ENCODE data around the gene SRD5A1. TPM values are rescaled to one million over a fixed set of nuclear protein-coding genes. Genes with fewer than 3 reads are reported as not detected.
"Not testable (repeated sequence)": the region's sequence is repeated elsewhere in the genome, so short reads cannot be mapped to it uniquely, and the experiment has no call there.

Gene SRD5A1
- total RNA-seq, 4 donors from 2014 or later, result 3.0 to 7.5 (median 5.0) TPM

DNA sequence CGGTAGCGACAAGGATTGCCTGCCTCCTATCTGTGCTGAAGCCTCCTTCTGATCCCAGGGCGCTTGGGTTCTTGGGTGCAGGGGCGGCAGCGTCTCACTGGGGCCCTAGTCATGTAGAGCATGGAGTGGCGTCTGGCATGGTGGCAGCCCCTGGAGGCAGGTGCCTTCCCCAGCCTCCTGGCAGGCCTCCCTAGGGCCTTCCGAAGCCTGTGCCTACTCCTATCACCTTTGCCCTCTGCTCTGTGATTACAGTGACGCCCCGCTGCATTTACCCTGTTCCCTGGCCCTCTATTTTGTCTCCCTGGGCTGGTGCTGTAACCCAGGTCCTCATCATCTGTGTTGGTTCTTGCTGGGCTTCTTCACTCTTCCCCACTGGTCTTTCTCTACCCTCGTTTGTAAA is 3.8 kb downstream of the SRD5A1 start:
- Histone ChIP-seq H3K27ac (no peak overlapping the region), H3K4me1 (peaks cover 2 to 7% of the 10 kb centered on the region in 2 donors), H3K27me3 (no peaks in the 10 kb centered on the region), H3K4me3 (replicated peaks in 1 of 3) (no peak overlapping the region), H3K36me3 (no peaks in the 10 kb centered on the region), H3K9me3 (no peaks in the 10 kb centered on the region)
- no peak for DNase-seq
- intact Hi-C loops (cut with DNase I), result loop anchor here (10.0 kb wide), 1 partner anchor 108 kb away; no protein-coding TSS in a partner anchor
- TF ChIP-seq, protein P1, sequence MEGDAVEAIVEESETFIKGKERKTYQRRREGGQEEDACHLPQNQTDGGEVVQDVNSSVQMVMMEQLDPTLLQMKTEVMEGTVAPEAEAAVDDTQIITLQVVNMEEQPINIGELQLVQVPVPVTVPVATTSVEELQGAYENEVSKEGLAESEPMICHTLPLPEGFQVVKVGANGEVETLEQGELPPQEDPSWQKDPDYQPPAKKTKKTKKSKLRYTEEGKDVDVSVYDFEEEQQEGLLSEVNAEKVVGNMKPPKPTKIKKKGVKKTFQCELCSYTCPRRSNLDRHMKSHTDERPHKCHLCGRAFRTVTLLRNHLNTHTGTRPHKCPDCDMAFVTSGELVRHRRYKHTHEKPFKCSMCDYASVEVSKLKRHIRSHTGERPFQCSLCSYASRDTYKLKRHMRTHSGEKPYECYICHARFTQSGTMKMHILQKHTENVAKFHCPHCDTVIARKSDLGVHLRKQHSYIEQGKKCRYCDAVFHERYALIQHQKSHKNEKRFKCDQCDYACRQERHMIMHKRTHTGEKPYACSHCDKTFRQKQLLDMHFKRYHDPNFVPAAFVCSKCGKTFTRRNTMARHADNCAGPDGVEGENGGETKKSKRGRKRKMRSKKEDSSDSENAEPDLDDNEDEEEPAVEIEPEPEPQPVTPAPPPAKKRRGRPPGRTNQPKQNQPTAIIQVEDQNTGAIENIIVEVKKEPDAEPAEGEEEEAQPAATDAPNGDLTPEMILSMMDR (IDR thresholded peaks at IDR 0.05), result no peak
- TF ChIP-seq POLR2A (IDR thresholded peaks at IDR 0.05), result no peak
- WGBS, 2 donors, result 88% methylated on average over 8 to 10 of the region's 10 CpGs

DNA sequence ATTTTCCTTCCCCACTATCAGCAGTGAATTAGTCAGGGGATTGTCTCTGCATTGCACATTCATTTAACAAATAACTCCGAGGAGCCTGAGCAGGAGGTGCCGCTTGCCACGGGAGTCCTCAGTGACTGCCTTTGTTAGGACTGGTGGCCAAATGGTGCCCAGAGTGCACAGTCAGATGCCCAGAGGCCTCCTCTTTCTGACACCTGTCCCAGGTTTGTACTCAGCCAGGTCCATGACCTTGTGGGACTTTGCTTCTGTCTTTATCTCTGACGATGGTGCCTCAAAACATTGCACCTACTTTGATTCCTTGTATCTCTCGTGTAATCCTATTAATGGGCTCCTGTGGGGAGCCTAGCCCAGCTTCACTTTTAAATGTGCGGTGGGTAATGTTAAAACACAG is 4.3 kb downstream of the SRD5A1 start:
- no peaks in the 10 kb centered on the region for H3K27me3 ChIP-seq
- WGBS, 2 donors, result 80 to 90% methylated on average over 6 of the region's 6 CpGs
- H3K27ac ChIP-seq, result no peak overlapping the region
- no peak overlapping the region for H3K4me3 ChIP-seq (replicated peaks in 1 of 3)
- H3K36me3 ChIP-seq, result no peaks in the 10 kb centered on the region
- peaks cover 0 to 7% of the 10 kb centered on the region in 2 donors for H3K4me1 ChIP-seq
- intact Hi-C loops (cut with DNase I), result loop anchor here (10.0 kb wide), 1 partner anchor 107 kb away; no protein-coding TSS in a partner anchor
- no peak for DNase-seq
- H3K9me3 ChIP-seq, result no peaks in the 10 kb centered on the region
- TF ChIP-seq, protein P1 (IDR thresholded peaks at IDR 0.05), result no peak
- TF ChIP-seq POLR2A (IDR thresholded peaks at IDR 0.05), result no peak

DNA sequence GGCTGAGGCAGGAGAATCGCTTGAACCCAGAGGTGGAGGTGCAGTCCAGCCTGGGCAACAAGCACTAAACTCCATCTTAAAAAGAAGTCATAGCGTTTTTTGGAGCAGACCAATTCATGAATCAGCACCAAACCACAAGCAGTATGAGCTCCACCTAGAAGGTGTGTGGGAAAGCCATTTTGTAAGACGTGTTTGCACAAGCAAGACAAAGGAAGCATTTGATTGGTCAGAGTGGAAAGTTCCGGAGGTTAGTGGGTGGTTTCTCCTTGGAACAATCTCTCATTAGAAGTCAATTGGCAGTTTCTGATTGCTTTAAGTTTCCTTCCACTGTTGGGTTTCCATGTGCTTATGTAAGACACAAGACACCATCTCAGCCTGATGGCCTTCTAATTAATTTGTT is 5.0 kb downstream of the SRD5A1 start:
- intact Hi-C loops (cut with DNase I), result loop anchor here (10.0 kb wide), 1 partner anchor 107 kb away; no protein-coding TSS in a partner anchor
- 69 to 74% methylated on average over 4 of the region's 4 CpGs for WGBS, 2 donors
- no peak for DNase-seq

DNA sequence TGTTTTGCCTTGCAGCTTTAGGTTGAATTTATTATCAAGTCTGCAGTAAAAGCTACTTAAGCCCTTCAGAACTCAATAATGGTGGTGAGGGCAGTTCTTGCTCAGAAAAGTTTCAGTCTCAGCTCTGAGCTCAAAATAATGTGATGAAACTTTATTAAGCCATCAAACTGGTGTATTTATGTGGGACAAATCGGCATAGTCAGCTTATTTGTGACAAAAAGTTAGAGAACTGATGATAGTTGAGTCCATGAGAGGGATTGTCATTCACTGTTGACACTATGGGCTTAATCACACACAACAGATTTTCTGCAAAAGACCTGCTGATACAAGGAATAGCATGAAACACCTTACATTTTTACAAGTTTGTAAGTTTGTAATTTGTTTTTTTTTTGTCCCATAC is 9.4 kb downstream of the SRD5A1 start:
- TF ChIP-seq, protein P1 (IDR thresholded peaks at IDR 0.05), result no peak
- no peak for TF ChIP-seq POLR2A (IDR thresholded peaks at IDR 0.05)
- intact Hi-C loops (cut with DNase I), result no loop called here
- no peak overlapping the region for H3K4me3 ChIP-seq (replicated peaks in 1 of 3)

More for the DNA sequence above, 5.0 kb downstream of the SRD5A1 start:
- Histone ChIP-seq H3K36me3 (no peaks in the 10 kb centered on the region), H3K9me3 (no peaks in the 10 kb centered on the region), H3K4me3 (replicated peaks in 1 of 3) (no peak overlapping the region), H3K27ac (no peak overlapping the region), H3K27me3 (no peaks in the 10 kb centered on the region), H3K4me1 (peaks cover 0 to 7% of the 10 kb centered on the region in 2 donors)
- TF ChIP-seq, protein P1 (IDR thresholded peaks at IDR 0.05), result no peak
- TF ChIP-seq POLR2A (IDR thresholded peaks at IDR 0.05), result no peak

DNA sequence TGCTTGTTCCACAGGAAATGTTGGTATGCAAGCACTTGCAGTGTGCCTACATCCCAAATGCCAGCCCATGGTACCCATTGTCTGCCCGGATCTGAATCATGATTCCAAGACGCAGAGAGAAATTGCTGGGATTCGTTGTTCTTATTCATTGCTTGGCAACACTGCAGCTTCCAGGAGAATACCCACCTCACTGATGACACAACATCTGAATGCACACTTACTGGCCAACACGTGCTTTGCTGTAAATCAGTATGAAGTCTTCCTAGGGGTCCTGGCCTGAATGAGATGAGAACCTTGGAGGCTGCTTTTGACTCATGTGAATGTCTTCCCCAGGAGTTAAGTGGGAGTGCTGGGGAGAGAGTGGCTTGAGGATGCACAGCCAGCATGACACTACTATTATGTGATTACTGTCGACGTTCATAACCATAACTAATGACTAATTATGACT is 11.6 kb downstream of the SRD5A1 start:
- Histone ChIP-seq H3K36me3 (no peaks in the 10 kb centered on the region), H3K27me3 (no peaks in the 10 kb centered on the region), H3K27ac (no peak overlapping the region), H3K9me3 (no peaks in the 10 kb centered on the region), H3K4me1 (no peaks in the 10 kb centered on the region), H3K4me3 (replicated peaks in 1 of 3) (no peak overlapping the region)
- TF ChIP-seq, protein P1 (IDR thresholded peaks at IDR 0.05), result no peak
- no peak for TF ChIP-seq POLR2A (IDR thresholded peaks at IDR 0.05)
- intact Hi-C loops (cut with DNase I), result no loop called here
- DNase-seq, result no peak
- 95 to 96% methylated on average over 6 of the region's 6 CpGs for whole genome bisulfite sequencing, 2 donors

More for the DNA sequence above, 9.4 kb downstream of the SRD5A1 start:
- H3K27me3 ChIP-seq, result no peaks in the 10 kb centered on the region
- WGBS, 2 donors, result 82 to 88% methylated on average over 1 of the region's 1 CpG
- no peak overlapping the region for H3K27ac ChIP-seq
- DNase-seq, result no peak
- H3K9me3 ChIP-seq, result no peaks in the 10 kb centered on the region
- no peaks in the 10 kb centered on the region for H3K36me3 ChIP-seq
- no peaks in the 10 kb centered on the region for H3K4me1 ChIP-seq

DNA sequence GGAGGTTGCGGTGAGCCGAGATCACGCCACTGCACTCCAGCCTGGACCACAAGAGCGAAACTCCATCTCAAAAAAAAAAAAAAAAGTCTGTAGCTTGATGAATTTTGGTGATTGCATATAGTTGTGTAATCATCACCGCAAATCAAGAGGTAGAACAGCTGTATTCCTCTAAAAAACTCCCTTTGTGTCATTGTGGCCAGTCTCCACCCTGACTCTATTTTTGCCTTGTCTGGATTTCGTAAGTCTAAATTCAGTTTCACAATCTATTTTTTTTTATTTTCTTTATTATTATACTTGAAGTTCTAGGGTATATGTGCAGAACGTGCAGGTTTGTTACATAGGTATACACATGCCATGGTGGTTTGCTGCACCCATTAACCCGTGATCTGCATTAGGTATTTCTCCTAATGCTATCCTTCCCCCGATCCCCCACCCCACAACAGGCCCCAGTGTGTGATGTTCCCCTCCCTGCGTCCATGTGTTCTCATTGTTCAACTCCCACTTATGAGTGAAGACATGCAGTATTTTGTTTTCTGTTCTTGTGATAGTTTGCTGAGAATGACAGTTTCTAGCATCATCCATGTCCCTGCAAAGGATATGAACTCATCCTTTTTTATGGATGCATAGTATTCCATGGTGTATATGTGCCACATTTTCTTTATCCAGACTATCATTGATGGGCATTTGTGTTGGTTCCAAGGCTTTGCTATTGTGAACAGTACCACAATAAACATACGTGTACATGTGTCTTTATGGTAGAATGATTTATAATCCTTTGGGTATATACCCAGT is 12.5 kb downstream of the SRD5A1 start:
- H3K4me3 ChIP-seq (replicated peaks in 1 of 3); H3K4me1 ChIP-seq; H3K27ac ChIP-seq; H3K27me3 ChIP-seq; H3K36me3 ChIP-seq; intact Hi-C loops (cut with DNase I); H3K9me3 ChIP-seq; DNase-seq: not testable (repeated sequence)
- 93 to 96% methylated on average over 11 of the region's 11 CpGs for WGBS, 2 donors
